Neural cell (in vitro differentiated cells): ENCODE results near the gene TRIM10. TPM values are rescaled to one million over a fixed set of nuclear protein-coding genes. Genes with fewer than 3 reads are reported as not detected.

Experiments
- H2AFZ ChIP-seq: fragments of 200-600, 300-800 bp; sonication (generic), shearing (Covaris generic); 2 replicates; pipeline ENCODE4 v1.6.0; 2014; ENCODE audit warnings: low read depth, mild to moderate bottlenecking, antibody characterized with exemption, low read length, moderate library complexity
- H3F3A ChIP-seq: fragments of 200-600 bp; shearing (Covaris generic); 2 replicates; pipeline ENCODE4 v1.6.1; 2016; ENCODE audit warnings: mild to moderate bottlenecking, moderate library complexity, mixed read lengths, antibody characterized with exemption, low read length; ENCODE audit not compliant: insufficient read depth, poor library complexity, severe bottlenecking
- H3K27ac ChIP-seq: fragments of 200-600, 300-800 bp; sonication (generic), shearing (Covaris generic); 2 replicates; pipeline ENCODE4 v1.5.1; 2014; ENCODE audit warnings: mild to moderate bottlenecking, low read length, moderate library complexity
- H3K27me3 ChIP-seq: fragments of 300-800, 200-600 bp; sonication (generic), shearing (Covaris generic); 2 replicates; pipeline ENCODE4 v1.6.0; 2014; ENCODE audit warnings: mild to moderate bottlenecking, low read depth, low read length, moderate library complexity; ENCODE audit not compliant: insufficient read depth
- H3K36me3 ChIP-seq: fragments of 300-800, 200-600 bp; sonication (generic), shearing (Covaris generic); 2 replicates; pipeline ENCODE4 v1.5.1; 2014; ENCODE audit warnings: mild to moderate bottlenecking, antibody characterized with exemption, low read length, moderate library complexity; ENCODE audit not compliant: insufficient read depth
- H3K4me2 ChIP-seq: fragments of 300-800, 200-600 bp; sonication (generic), shearing (Covaris generic); 2 replicates; pipeline ENCODE4 v1.6.0; 2014; ENCODE audit warnings: mild to moderate bottlenecking, low read length
- H3K4me3 ChIP-seq: fragments of 300-800, 200-600 bp; sonication (generic), shearing (Covaris generic); 2 replicates; pipeline ENCODE4 v1.5.1; 2014; ENCODE audit warnings: mild to moderate bottlenecking, low read length, moderate library complexity
- H3K79me2 ChIP-seq: fragments of 200-600 bp; shearing (Covaris generic); replicated peaks from 2 replicates; pipeline ENCODE4 v1.6.0; 2014; ENCODE audit warnings: mild to moderate bottlenecking, low read length, moderate library complexity; ENCODE audit not compliant: insufficient read depth
- H3K9ac ChIP-seq: fragments of 300-800, 200-600 bp; sonication (generic), shearing (Covaris generic); 2 replicates; pipeline ENCODE4 v1.6.1; 2016; ENCODE audit warnings: mild to moderate bottlenecking, low read length, mixed read lengths
- H3K9me2 ChIP-seq: fragments of 200-600 bp; shearing (Covaris generic); 2 replicates; pipeline ENCODE4 v1.6.1; 2016; ENCODE audit warnings: mild to moderate bottlenecking, low read length, mixed read lengths; ENCODE audit not compliant: insufficient read depth
- H3K9me3 ChIP-seq: fragments of 200-600, 300-800 bp; sonication (generic), shearing (Covaris generic); 2 replicates; pipeline ENCODE4 v1.6.1; 2016; ENCODE audit warnings: mild to moderate bottlenecking, mixed run types, low read length, moderate library complexity, mixed read lengths
- H4K20me1 ChIP-seq: fragments of 200-600 bp; shearing (Covaris generic); 2 replicates; pipeline ENCODE4 v1.6.1; 2016; ENCODE audit warnings: mild to moderate bottlenecking, mixed run types; ENCODE audit not compliant: insufficient read depth
- EP300 ChIP-seq: fragments of 450-650 bp; conservative IDR thresholded peaks from 2 replicates; pipeline ENCODE4 v1.6.1; 2014; ENCODE audit warnings: antibody characterized with exemption, mild to moderate bottlenecking, moderate library complexity; ENCODE audit not compliant: poor library complexity, severe bottlenecking
- EZH2 ChIP-seq: fragments of 200-600, 300-800 bp; shearing (Covaris generic), sonication (generic); IDR thresholded peaks from 2 replicates; pipeline ENCODE4 v1.6.1; 2014; ENCODE audit warnings: antibody characterized with exemption, low read length, borderline replicate concordance, mild to moderate bottlenecking; ENCODE audit not compliant: insufficient read depth, poor library complexity, severe bottlenecking
- MXI1 ChIP-seq: fragments of 450-650 bp; conservative IDR thresholded peaks from 2 replicates; pipeline ENCODE4 v1.6.1; 2014; ENCODE audit warnings: antibody characterized with exemption, mild to moderate bottlenecking; ENCODE audit not compliant: poor library complexity, severe bottlenecking
- POLR2AphosphoS5 ChIP-seq: IDR thresholded peaks from 2 replicates; pipeline ENCODE4 v1.6.1; 2012
- RAD21 ChIP-seq: fragments of 450-650 bp; conservative IDR thresholded peaks from 2 replicates; pipeline ENCODE4 v1.6.1; 2014; ENCODE audit warnings: antibody characterized with exemption, mild to moderate bottlenecking, moderate library complexity
- SMC3 ChIP-seq: fragments of 450-650 bp; conservative IDR thresholded peaks from 2 replicates; pipeline ENCODE4 v1.6.1; 2014; ENCODE audit warnings: antibody characterized with exemption, mild to moderate bottlenecking, moderate library complexity; ENCODE audit not compliant: poor library complexity
- TAF1 ChIP-seq: IDR thresholded peaks from 2 replicates; pipeline ENCODE4 v1.6.1; 2012; ENCODE audit warnings: low read depth
- polyA plus RNA-seq: library from polyadenylated mRNA; depleted of rRNA; stranded (reverse); fragments of >200 nt; gene quantifications from 2 replicates; pipeline ENCODE4 v1.2.3, GENCODE V29; 2014
- TF ChIP-seq, protein P1 (sequence below): IDR thresholded peaks from 2 replicates; pipeline ENCODE4 v1.6.1; 2012; ENCODE audit warnings: borderline replicate concordance
- TF ChIP-seq, protein P2 (sequence below): fragments of 450-650 bp; IDR thresholded peaks from 2 replicates; pipeline ENCODE4 v1.5.1; 2014; ENCODE audit warnings: antibody characterized with exemption, mild to moderate bottlenecking, moderate library complexity; ENCODE audit not compliant: poor library complexity, severe bottlenecking

The TRIM10 gene
- polyA plus RNA-seq, 1 donor from 2014 or later, result not detected

DNA sequence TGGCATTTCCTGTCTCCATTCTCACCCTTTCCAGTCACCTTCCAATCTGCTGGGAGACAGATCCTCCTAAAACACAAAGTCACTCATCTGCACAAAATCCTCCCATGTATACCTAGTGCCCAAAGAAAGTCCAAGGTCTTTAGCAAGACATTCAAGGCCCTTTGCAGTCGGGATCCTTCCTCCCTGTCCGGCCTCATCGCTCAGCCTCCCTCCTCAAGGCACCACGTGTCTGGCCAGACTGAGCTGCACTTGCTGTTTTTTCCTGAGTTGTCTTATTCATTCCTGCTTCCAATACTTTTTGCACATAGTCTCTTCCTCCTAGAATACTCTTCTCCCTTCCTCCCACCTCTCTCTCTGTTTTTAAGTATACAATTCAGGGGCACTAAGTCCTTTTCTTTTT, 3.7 kb upstream of the TRIM10 start:
- no peak overlapping the region for H3K9ac ChIP-seq
- no peak overlapping the region for H2AFZ ChIP-seq
- H3K79me2 ChIP-seq, result no peaks in the 10 kb centered on the region
- H4K20me1 ChIP-seq, result no peaks in the 10 kb centered on the region
- no peaks in the 10 kb centered on the region for H3K27me3 ChIP-seq
- H3K9me2 ChIP-seq, result no peaks in the 10 kb centered on the region
- no peaks in the 10 kb centered on the region for H3K9me3 ChIP-seq
- no peaks in the 10 kb centered on the region for H3K36me3 ChIP-seq
- H3F3A ChIP-seq, result no peaks in the 10 kb centered on the region
- no peak overlapping the region for H3K27ac ChIP-seq
- no peak overlapping the region for H3K4me3 ChIP-seq
- H3K4me2 ChIP-seq, result no peak overlapping the region
- no peak for TF ChIP-seq EZH2

DNA sequence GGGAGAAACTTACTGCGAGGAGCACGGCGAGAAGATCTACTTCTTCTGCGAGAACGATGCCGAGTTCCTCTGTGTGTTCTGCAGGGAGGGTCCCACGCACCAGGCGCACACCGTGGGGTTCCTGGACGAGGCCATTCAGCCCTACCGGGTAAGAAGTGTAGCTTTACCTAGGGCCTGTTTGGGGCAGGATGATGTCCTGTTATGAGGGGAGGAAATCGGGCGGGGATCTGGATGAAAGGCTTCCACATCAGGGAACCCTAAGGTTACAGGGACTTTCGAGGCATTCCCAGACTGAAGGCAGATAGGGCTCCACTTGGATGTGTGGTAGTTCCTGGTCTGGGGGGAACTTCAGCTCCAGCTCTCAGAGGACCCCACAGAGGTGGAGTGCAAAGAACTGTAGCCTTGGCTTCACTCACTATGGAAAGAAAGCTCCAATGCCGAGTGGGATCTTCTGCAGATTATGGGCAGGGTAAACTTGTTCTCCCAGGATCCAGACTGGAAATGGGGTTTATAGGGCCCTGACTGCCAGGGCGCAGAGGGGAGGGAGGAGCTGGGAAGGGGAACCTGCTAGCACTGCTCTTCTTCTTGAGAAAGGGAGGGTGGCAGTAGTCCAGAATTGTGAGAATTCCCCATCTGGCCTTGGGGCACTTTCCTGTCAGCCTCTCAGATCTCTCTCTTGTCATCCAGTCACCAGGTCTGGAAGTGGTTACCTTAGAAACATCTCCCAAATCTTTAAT, 3.1 kb upstream of the TRIM10 start:
- Histone ChIP-seq H3K27ac (no peak overlapping the region), H3K4me3 (no peak overlapping the region), H3K9me2 (no peaks in the 10 kb centered on the region), H3K36me3 (no peaks in the 10 kb centered on the region), H3K4me2 (no peak overlapping the region), H3K9me3 (no peaks in the 10 kb centered on the region), H3K9ac (no peak overlapping the region), H3F3A (no peaks in the 10 kb centered on the region), H4K20me1 (no peaks in the 10 kb centered on the region), H3K27me3 (no peaks in the 10 kb centered on the region), H2AFZ (no peak overlapping the region), H3K79me2 (no peaks in the 10 kb centered on the region)
- TF ChIP-seq RAD21, result no peak
- TF ChIP-seq, protein P1, sequence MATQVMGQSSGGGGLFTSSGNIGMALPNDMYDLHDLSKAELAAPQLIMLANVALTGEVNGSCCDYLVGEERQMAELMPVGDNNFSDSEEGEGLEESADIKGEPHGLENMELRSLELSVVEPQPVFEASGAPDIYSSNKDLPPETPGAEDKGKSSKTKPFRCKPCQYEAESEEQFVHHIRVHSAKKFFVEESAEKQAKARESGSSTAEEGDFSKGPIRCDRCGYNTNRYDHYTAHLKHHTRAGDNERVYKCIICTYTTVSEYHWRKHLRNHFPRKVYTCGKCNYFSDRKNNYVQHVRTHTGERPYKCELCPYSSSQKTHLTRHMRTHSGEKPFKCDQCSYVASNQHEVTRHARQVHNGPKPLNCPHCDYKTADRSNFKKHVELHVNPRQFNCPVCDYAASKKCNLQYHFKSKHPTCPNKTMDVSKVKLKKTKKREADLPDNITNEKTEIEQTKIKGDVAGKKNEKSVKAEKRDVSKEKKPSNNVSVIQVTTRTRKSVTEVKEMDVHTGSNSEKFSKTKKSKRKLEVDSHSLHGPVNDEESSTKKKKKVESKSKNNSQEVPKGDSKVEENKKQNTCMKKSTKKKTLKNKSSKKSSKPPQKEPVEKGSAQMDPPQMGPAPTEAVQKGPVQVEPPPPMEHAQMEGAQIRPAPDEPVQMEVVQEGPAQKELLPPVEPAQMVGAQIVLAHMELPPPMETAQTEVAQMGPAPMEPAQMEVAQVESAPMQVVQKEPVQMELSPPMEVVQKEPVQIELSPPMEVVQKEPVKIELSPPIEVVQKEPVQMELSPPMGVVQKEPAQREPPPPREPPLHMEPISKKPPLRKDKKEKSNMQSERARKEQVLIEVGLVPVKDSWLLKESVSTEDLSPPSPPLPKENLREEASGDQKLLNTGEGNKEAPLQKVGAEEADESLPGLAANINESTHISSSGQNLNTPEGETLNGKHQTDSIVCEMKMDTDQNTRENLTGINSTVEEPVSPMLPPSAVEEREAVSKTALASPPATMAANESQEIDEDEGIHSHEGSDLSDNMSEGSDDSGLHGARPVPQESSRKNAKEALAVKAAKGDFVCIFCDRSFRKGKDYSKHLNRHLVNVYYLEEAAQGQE, result no peak
- no peak for TF ChIP-seq TAF1
- TF ChIP-seq MXI1, result no peak
- TF ChIP-seq POLR2AphosphoS5, result no peak
- TF ChIP-seq, protein P2, sequence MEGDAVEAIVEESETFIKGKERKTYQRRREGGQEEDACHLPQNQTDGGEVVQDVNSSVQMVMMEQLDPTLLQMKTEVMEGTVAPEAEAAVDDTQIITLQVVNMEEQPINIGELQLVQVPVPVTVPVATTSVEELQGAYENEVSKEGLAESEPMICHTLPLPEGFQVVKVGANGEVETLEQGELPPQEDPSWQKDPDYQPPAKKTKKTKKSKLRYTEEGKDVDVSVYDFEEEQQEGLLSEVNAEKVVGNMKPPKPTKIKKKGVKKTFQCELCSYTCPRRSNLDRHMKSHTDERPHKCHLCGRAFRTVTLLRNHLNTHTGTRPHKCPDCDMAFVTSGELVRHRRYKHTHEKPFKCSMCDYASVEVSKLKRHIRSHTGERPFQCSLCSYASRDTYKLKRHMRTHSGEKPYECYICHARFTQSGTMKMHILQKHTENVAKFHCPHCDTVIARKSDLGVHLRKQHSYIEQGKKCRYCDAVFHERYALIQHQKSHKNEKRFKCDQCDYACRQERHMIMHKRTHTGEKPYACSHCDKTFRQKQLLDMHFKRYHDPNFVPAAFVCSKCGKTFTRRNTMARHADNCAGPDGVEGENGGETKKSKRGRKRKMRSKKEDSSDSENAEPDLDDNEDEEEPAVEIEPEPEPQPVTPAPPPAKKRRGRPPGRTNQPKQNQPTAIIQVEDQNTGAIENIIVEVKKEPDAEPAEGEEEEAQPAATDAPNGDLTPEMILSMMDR, result no peak
- TF ChIP-seq SMC3, result no peak
- no peak for TF ChIP-seq EZH2
- TF ChIP-seq EP300, result no peak
